HT-29 (cell line): ENCODE data around the gene C16orf74. TPM values are rescaled to one million over a fixed set of nuclear protein-coding genes. Genes with fewer than 3 reads are reported as not detected.

Source experiments
- DNase-seq: peaks from one replicate; pipeline ENCODE4 v3.0.0-alpha.2; 2015; ENCODE audit warnings: low spot score
- total RNA-seq: library from RNA; depleted of rRNA; stranded (reverse); fragments of >200 nt; shearing (Covaris generic); gene quantifications from 2 replicates; pipeline ENCODE4 v1.2.3, GENCODE V29; 2014

Gene C16orf74
- total RNA-seq, 1 experiment from 2014 or later = 92.0 TPM

- DNase-seq = peak; percentile 32
Observed at GRCh38 chr16:85718682-85719081, 32.2 kb downstream of the C16orf74 start.

- DNase-seq = no peak
Observed at GRCh38 chr16:85718153-85718477, 32.8 kb downstream of the C16orf74 start.

- peak; percentile 81 for DNase-seq
Observed at GRCh38 chr16:85717393-85718152, 33.3 kb downstream of the C16orf74 start.

DNA sequence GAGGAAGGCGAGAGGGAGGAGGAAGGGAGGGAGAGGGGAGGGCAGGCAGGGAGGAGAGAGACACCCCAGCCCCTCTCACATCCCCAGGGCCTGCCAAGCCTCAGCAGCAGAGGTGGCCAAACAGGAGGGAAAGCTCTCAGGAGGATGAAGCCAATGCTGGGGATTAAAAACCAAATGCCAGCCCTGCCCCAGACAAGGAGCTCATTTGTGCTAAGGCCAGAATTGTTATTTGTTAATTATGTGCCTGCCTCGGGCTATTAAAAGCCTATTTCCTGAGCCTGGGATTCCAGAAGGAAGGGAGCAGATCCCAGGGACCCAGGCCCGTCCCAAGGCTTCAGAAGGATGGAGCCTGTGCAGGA, 34.2 kb downstream of the C16orf74 start:
- DNase-seq = no peak

- DNase-seq = no peak
Observed at GRCh38 chr16:85716022-85716679, 34.7 kb downstream of the C16orf74 start.

DNA sequence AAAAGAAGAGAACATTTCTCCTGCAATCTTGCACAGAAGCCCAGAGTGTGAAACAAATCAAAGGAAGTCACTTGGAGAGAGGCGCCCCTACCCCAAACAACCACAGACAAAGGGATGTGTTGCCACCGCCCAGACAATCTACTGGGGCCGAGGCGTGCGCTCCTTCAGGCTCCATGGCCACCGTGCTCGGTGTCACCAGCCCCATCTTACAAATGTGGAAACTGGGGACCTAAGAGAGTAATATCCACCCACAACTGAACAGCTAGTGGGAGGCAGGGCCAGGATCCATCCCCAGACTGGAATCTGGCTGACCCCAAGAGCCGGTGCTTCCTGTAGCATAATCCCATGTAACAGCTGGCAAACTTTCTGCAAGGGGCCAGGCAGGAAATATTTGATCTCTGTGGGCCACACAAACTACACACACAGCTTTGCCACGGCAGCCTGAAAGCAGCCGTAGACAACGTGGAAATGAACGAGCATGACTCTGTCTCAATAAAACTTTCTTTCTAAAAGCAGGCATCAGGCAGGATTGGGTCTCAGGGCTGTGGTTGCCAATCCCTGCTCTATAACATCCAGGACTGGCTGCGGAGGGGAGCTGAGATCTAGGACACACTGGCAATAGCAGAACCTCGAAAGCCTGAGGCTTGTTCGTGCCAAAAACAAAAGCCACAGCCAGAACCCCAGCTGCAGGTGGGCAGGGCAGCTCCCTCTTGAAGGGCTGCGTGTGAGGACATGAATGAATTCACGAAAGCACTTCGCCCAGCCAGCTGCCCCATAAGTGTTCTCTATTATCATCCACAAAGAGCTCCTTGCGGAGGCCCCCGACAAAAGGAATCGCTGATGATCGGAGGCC, 35.5 kb downstream of the C16orf74 start:
- DNase-seq = no peak

- DNase-seq = no peak
Observed at GRCh38 chr16:85712801-85713200, 38.1 kb downstream of the C16orf74 start.

GRCh38 chr16:85711982-85712587, 38.8 kb downstream of the C16orf74 start:
- DNase-seq = no peak

DNA sequence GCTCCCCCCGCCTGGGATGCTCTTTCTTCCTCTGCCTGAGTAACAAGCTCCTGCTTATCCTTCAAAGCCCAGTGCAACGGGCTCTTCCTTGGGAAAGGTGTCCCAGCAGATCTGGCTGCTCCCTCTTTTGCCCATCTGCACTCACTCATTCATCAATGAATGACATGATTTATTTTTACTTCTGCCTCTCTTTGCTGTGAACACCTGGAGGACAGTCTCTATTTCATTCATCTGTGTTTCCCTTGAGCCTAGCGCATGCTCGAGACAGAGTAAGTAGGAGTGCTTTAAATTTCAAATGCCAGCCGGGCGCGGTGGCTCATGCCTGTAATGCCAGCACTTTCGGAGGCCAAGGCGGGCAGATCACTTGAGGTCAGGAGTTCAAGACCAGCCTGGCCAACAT, 40.2 kb downstream of the C16orf74 start:
- DNase-seq = no peak

- DNase-seq = no peak
Observed at GRCh38 chr16:85709766-85710585, 40.9 kb downstream of the C16orf74 start.

DNA sequence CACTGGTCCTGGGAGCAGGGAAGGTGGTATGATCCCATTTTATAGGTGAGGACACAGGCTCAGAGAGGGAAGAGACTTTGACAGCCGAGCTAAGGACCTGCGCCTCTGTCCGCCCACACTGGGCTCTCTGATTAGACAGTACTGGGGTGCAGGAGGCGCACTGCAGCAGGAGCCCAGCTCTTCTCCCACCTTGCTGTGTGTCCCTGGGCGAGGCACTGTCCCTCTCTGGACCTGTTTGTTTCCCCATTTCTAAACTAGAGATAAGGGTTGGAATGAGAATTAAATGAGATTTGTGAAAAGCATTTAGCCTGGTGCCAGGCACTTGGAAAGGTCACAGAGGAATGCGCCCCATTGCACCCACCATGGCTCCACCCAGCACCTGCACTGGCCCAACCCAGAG, 42.6 kb downstream of the C16orf74 start:
- DNase-seq = no peak

DNA sequence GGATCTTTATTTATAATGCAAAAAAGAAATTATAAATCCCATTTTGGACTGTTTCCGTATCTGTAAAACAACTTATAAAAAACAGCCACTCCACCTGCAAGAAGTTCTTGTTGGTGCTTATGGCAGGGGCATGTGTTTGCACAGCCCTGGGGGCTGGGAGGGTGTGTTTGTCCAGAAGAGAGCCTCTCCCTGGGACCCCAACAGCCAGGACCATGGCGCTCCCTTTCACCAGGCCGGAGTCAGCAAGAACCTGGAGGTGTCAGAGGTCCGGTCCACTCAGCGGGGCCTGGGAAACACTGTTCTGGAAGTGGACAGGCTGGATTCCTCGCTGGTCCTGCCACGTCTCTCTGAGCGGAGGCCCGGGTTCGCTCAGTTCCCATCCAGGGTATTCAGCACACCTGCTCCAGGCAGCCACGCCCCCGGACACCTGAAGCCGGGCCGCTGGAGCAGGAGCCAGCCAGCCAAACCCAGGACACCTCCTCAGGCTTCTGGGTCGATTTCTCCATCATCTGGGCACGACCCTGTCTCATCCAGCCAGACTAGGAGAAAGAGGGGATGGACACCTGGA, 43.3 kb downstream of the C16orf74 start:
- no peak for DNase-seq

DNA sequence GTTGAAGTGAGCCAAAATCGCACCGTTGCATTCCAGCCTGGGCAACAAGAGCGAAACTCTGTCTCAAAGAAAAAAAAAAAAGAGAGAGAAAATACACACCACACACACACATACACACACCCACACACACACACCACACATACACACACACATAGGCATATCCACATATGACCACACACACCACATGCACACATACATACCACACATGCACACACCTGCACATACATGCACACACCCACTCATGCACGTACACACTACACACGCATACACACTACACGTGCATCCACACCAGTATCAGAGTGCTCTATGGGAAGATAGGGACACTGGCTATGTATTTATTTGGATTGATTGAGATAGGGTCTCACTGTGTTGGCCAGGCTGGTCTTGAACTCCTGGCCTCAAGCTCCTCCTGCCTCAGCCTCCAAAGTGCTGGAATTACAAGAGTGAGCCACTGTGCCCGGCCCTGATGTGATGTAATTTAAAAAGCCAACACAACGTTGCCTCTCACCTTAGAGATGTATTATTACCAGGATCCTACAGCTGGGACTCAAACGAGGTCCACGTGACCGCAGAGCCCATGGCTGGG, 44.4 kb downstream of the C16orf74 start:
- DNase-seq = no peak

DNA sequence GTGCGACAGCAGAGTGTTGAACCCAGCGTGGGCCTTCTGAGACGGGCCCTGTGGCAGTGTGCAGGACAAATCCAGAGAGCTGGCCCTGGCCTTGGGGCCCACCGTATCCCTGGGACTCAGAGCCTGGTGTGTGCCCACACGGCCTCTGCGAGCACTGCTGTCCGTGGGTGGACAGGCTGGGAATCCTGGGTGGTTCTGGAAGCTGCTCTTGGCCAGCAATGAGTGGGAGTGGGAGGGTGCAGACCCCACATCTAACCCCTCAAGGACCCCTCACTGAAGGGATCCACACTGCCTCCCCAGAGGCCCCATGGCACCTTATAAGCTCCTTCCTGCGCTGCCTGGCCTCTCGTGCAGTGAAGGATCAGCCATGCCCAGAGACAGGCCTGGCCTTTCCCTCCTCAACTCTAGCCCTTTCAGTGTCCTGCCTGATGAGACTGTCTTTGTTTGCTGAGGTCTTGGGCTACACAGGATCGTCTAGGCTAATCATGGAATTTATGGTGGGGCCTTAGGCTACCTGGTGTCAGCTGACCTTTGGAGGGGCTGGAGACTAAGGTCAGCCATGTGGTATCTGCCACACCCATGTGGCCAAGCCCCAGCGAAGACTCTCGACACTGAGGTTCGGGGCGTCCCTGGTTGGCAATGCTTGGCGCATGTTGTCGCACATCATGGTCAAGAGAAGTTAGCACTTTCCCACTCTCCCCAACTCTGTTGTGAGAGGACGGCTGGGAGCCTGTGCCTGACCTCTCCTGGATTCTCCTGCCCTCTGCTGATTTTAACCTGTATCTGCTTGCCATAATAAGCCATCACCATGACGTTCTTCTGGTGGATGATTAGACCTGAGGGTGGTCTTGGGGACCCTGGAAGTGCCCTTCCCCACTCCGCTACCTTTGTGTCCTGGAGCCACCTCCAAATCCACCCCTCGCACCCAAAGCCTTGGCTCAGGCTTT, 45.7 kb downstream of the C16orf74 start:
- no peak for DNase-seq

DNA sequence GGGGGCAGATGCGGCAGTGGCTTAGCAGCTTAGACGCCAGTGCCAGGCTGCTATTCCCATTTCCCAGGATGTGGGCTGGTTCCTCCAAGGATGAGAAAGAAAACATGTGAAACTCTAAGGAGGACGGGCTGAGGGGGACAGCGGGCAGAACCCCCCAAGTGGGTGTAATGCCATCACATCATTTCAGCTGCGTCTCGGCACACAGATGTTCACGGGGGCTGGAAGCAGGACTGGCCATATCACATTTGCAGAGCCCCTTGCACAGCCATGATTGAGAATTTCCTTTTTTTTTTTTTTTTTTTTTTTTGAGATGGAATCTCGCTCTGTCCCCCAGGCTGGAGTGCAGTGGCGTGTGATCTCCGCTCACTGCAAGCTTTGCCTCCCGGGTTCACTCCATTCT, 46.9 kb downstream of the C16orf74 start:
- DNase-seq = no peak

GRCh38 chr16:85699628-85700027, 51.3 kb downstream of the C16orf74 start:
- peak; percentile 38 for DNase-seq

- DNase-seq = no peak
Observed at GRCh38 chr16:85698935-85699558, 51.8 kb downstream of the C16orf74 start.

GRCh38 chr16:85698459-85698891, 52.4 kb downstream of the C16orf74 start:
- no peak for DNase-seq

- no peak for DNase-seq
Observed at GRCh38 chr16:85697431-85697830, 53.5 kb downstream of the C16orf74 start.
